22Rv1 (cell line): ENCODE measurements around the gene SLC26A3.

Experiments used
- H3K27ac ChIP-seq: fragments of 450-650 bp; 2 replicates; pipeline ENCODE4 v1.5.1; 2017
- CTCF ChIP-seq: fragments of 450-650 bp; IDR thresholded peaks from 2 replicates; pipeline ENCODE4 v1.5.1; 2017; ENCODE audit warnings: mild to moderate bottlenecking
- ZFX ChIP-seq: fragments of 450-650 bp; IDR thresholded peaks from 2 replicates; pipeline ENCODE4 v1.6.1; 2017; ENCODE audit warnings: antibody characterized with exemption, borderline replicate concordance

The SLC26A3 gene

GRCh38 chr7:107833684-107834106 is 30.7 kb upstream of the SLC26A3 start:
- no peak for TF ChIP-seq ZFX
- no peak for TF ChIP-seq CTCF
- no peak overlapping the region for H3K27ac ChIP-seq

- TF ChIP-seq CTCF = no peak
- TF ChIP-seq ZFX = no peak
- H3K27ac ChIP-seq = no peak overlapping the region
These were observed 27.4 kb upstream of the SLC26A3 start for GRCh38 chr7:107830420-107830819.

GRCh38 chr7:107828540-107828939 is 25.5 kb upstream of the SLC26A3 start:
- TF ChIP-seq ZFX (no peak), CTCF (no peak)
- H3K27ac ChIP-seq = no peak overlapping the region

GRCh38 chr7:107827501-107827900 is 24.5 kb upstream of the SLC26A3 start:
- no peak for TF ChIP-seq CTCF

GRCh38 chr7:107826451-107826850 is 23.4 kb upstream of the SLC26A3 start:
- TF ChIP-seq CTCF = no peak
- TF ChIP-seq ZFX = no peak
- no peak overlapping the region for H3K27ac ChIP-seq

More at GRCh38 chr7:107827501-107827900, 24.5 kb upstream of the SLC26A3 start:
- no peak overlapping the region for H3K27ac ChIP-seq

- H3K27ac ChIP-seq = no peak overlapping the region
- TF ChIP-seq CTCF = no peak
- TF ChIP-seq ZFX = no peak
These were observed 21.8 kb upstream of the SLC26A3 start for GRCh38 chr7:107824858-107825257.

- no peak overlapping the region for H3K27ac ChIP-seq
- TF ChIP-seq ZFX = no peak
- no peak for TF ChIP-seq CTCF
These were observed 15.6 kb upstream of the SLC26A3 start for GRCh38 chr7:107818622-107819021.
